ENCODE results near the gene LMOD2.

Gene LMOD2

GRCh38 chr7:123673752-123674398 lies 18.2 kb downstream of the LMOD2 start:
- no peak for DNase-seq (ENCODE audit: low spot score)

- DNase-seq (ENCODE audit: low spot score) = no peak
These were observed 18.9 kb downstream of the LMOD2 start for GRCh38 chr7:123674399-123675180.

DNA sequence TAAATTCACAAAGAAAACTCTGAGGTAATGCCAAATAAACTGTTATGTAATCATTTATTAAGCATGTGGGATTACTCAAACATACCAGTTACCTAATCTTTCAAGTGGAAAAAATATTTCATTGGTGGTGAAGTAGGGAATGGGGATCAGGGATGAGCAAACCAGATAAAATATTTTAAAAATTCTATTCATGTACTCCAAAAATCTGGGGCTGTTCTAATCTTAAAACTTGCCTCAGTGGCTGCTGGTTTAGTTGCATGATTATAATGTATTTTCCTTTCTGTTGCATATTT lies 19.5 kb downstream of the LMOD2 start:
- DNase-seq (ENCODE audit: low spot score) = no peak

DNA sequence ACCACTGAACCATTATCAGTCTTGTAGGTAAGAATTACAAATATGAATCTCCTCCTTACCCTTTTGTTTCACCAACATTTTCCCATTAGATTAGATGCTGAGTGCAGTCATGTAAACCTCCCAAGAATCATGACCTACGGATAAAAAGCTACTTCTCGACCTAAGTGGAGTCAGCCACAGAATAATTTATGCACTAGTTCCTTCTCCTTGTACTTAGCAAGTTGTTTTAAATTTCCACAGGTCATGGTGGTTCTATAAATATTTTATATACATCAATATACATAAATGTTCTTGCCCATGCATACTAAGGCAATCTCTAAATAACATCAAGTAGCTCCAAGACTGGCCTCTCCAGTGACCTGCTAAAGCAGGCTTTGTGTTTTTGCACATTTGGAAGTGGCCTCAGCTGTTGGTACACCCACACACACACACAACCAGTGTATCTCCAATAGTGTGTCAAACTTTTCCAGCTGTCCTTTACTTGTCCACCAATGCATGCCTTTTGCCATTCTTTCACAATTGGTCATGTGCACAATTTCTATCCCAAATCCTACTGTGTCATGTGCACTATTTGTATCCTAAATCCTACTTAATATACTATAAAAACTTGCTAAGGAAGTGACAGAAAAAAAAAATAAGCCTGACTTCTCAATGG lies 21.5 kb downstream of the LMOD2 start:
- no peak for DNase-seq (ENCODE audit: low spot score)

- no peak for DNase-seq (ENCODE audit: low spot score)
These were observed 23.9 kb downstream of the LMOD2 start for GRCh38 chr7:123679614-123680013.

DNA sequence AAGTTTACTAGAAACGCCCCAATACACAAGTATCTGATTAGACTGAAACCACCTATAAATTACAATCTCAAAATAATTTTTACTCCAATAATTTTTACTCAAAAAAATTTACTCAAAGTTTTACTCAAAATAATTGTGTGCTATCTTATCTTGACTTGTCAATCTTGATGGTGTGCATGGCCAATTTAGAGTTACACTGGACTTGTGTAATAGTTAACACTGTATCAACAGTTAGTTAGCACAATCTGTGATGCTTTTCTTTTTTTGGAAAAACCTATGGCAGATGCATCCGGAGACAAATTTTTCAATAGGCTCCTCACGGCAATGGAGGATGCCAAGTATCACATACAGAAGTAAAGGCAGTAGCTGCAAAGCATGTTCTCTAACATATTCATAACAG lies 24.9 kb downstream of the LMOD2 start:
- DNase-seq (ENCODE audit: low spot score) = no peak

DNA sequence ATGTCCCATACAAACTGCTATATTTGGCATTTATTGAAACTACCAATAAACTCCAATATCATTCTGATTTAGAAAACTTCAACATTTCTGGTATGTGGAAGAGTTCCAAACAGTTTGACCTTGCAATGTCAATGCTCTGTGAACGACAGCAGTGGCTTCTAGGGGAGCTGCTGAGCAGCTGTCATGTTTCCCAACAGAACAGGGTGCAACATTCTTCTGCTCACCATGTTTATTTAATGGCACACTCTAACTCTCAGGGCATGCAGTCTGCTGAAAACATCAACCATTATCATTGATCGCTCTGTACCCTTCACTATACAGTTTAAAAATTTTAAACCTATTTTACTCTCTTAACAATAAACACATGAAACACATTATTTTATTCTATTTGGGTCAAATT lies 25.9 kb downstream of the LMOD2 start:
- no peak for DNase-seq (ENCODE audit: low spot score)

DNA sequence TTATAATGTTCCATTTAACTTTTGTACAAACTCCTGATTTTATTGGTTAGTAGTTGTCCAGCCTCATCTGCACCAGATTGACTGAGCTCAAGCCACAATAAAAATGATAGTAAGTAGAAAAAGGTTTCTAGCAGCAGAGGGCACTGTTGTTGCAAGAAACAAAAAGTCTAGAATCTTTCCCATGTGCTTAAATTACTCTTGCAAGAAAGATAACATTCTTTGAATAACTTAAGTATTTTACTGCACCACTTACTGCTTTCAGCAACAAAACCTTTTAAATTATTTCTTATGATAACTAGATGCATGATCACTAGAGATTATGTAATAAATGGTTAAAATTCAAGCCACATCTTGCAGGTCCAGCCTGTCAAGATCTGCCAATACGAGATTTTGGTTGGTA lies 27.0 kb downstream of the LMOD2 start:
- peak; percentile 84 for DNase-seq (ENCODE audit: low spot score)

DNA sequence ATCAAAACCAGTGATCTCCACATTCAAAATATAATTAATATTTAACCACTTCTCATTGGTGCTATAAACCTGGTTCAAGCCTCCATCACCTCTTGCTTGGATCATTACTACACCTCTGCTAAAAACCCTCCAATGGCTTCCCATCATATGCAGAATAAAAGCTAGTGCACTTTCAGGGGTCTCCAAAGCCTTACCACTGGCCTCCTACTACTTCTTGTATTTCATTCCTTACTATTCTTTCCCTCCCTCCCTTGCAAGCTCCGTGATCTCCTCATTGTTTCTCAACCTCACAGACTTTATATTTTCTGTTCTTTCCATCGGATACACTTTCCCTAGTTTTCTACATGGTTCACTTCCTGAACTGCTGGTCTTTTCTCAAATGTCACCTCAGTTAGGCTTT lies 31.5 kb downstream of the LMOD2 start:
- DNase-seq (ENCODE audit: low spot score) = no peak

GRCh38 chr7:123687727-123688126 lies 32.1 kb downstream of the LMOD2 start:
- DNase-seq (ENCODE audit: low spot score) = no peak

DNA sequence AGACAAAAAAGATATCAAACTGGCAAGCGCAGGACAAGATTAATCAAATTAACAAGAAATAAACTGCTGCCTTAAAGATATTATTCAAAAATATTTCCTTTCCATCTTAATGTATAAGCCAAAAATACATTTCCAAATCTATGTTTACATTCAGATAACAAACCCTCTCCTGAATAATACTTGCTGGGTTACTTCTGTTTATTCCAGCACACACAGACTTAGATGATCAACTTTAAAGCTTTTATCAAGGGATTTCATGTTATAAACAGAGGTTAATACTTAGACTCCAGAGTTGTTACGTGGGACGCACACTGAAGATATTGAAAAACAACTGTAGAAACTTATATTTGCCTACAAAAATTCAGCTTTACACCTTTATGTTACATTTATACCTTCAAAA lies 33.6 kb downstream of the LMOD2 start:
- DNase-seq (ENCODE audit: low spot score) = no peak

- DNase-seq (ENCODE audit: low spot score) = no peak
These were observed 34.9 kb downstream of the LMOD2 start for GRCh38 chr7:123690550-123690949.

GRCh38 chr7:123692471-123692877 lies 36.8 kb downstream of the LMOD2 start:
- DNase-seq (ENCODE audit: low spot score) = no peak

- DNase-seq (ENCODE audit: low spot score) = no peak
These were observed 40.4 kb downstream of the LMOD2 start for GRCh38 chr7:123695944-123696677.

GRCh38 chr7:123705211-123705901 lies 49.7 kb downstream of the LMOD2 start:
- no peak for DNase-seq (ENCODE audit: low spot score)

GRCh38 chr7:123709525-123709924 lies 53.9 kb downstream of the LMOD2 start:
- no peak for DNase-seq (ENCODE audit: low spot score)

DNA sequence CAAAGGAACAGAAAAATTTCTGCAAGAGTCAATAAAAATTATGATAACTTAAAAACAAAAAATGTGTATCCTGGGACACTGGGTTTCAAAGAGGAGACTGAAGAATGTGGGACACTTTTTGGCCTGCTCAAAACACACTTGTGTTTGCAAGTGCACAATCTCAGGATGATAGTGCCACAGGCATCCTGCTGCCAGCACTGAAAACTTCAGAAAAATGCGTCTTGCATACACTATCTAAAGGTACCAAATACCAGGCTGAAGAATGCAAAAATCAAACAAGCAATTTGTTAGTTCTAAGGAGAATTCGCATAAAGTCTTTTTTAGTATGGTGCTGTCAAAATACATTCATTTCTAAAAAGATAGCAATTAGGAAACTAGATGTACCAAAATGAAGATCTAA lies 55.0 kb downstream of the LMOD2 start:
- no peak for DNase-seq (ENCODE audit: low spot score)

GRCh38 chr7:123711832-123712293 lies 56.2 kb downstream of the LMOD2 start:
- no peak for DNase-seq (ENCODE audit: low spot score)

DNA sequence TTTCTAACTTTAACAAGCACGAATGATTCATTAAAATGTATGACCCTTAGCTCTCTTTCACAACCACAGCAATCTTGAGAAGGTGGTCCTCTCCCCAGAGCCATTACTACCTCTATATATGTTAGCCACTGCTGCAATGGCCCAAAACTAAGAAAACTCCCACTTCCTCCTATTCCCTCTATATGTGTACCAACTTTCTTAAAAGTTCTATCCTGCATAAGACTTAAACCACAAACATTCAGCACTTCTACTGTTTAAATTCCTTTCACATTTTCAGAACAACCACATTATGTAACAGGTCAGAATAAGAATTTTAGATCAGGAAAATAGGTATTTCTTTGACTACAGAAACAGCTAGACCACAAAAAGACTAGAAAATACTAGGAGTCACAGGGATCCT lies 57.0 kb downstream of the LMOD2 start:
- no peak for DNase-seq (ENCODE audit: low spot score)

Measured in NAMALWA (cell line).